T-helper 1 cell treated with Interleukin-12 subunit alpha and Interleukin-12 subunit beta and Interleukin-4 antibody, amounts not matched to agents 30 ng/mL and 1 ng/mL, for 36 hours (primary cell): ENCODE data around the gene PIK3C2B. TPM values are rescaled to one million over a fixed set of nuclear protein-coding genes. Genes with fewer than 3 reads are reported as not detected.

Experiments
- intact Hi-C: fragments of 100-400 bp; cut with micrococcal nuclease; formaldehyde crosslinking; loops from one replicate; pipeline ENCODE4 v1.15.1; 2024
- total RNA-seq: library from RNA; stranded (reverse); gene quantifications from 2 replicates; pipeline ENCODE4 v1.2.3, GENCODE V29; 2022

The PIK3C2B gene
- total RNA-seq, 1 donor from 2014 or later, result 34.0 TPM

DNA sequence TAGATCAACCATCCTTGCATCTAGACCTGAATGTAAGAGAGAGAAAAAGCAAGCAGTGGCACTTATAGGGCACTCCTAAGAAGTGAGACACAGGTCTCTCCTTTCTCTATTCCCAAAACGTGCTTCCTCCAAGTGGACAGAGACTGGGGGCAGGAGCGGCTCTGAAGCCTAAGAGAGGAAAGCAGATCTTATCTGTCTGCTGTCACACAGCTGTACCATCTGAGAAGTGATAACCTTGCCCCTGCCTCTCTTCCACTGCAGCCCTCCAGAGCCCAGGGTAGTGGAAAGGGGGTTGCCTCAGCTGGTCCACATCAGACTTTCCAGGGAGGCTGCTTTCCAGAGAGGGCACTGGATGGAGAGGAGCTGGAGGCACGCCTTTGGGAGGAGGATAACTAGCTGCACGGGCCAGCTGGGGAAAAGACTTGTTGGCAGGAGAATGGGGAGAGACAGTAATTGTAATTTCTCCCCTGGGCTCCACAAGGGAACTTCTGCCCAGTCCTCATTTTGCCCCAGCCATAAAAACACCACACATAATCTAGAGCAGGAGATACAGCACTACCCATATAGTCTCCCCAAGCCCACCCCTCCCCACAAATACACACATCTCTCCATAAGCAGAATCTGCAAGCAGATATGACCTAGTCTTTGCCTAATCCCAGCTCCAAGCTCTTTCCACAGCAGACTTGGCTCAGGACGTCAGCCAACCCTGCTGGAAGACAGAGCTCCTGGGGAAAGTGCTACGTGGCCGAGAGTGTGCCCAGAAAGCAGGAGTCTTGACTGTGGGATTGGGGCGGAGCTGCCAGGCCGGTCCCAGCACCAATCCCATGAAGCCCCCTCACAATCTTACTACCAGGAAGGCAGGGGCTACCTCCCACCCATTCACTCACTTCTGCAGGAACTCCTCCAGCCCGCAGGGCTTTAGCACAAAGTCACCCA is 31.2 kb downstream of the PIK3C2B start:
- intact Hi-C loops, result no loop called here

DNA sequence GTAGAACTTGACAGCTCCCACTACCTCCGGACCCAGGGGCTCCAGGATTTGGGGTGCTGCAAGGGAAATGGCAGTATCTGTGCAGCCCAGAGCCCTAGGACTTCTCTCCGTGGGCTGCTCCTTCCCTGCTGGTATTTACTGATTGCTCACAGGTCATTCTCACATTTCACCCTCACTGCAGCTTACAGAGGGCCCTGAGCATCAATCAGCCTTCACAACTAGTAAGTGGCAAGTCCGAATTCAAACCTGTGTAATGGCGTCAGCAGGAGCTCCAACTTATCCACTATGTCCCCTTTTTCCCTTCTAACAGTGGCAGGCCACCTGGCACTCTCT is 32.4 kb downstream of the PIK3C2B start:
- intact Hi-C loops, result no loop called here

DNA sequence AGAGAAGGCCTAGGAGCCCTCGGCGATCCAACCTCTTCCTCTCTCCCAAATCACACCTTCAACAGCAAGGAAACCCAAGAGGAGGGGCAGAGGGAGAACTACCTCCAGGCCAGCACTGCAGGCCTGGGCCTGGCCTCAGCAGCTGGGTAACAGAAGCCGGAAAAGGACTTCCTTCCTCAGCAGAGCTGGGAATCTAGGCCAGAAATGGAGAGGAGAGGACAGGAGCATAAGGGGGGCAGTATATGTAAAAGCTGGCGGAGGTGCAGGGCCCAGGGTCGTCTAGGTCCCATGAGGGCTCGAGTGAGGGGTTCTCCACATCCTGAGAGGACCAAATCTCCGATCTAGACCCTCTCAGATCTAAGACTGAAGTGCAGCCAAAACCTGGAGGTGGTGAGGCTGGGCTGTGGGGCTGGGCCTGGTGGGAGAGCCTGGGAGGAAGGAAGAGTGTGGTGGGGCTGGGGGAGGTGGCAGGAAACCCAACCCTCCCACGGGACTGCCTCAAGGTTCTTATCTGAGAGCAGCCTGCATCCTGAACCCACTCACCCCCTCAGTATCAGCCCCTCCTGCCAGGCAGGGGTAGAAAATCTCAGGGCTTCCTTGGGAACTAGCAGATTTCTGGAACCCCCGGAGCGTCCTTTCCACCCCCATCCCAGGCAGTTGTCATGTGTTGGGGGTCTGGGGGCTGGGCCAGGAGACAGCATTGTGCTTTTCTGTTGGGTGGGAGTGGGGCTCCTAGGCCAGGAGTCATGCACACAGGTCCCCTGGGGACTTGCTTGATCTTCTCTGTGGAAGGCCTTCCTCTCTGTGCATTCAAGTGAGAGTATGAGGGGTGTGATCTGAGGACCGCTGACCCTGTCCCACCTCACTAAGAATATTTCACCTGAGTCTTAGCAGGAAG is 33.0 kb downstream of the PIK3C2B start:
- intact Hi-C loops, result no loop called here

DNA sequence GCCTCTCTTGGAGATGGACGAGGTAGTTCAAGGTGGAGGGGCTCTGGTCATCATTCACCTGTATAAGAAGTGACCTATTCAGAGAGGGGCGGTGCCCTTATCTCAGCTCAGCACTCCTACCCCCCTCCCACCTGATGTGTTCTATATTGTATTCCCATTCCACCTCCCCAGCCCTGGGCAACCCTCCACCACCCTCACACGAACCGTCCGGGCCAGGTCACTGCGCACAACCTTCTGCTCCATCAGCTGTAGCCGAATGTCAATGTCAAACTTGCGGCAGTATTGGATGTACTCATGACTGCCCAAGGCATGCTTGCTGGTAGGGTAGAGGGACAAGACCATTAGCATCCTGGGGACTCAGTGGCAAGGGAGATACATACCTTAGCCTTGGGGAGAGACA is 34.3 kb downstream of the PIK3C2B start:
- intact Hi-C loops, result no loop called here

DNA sequence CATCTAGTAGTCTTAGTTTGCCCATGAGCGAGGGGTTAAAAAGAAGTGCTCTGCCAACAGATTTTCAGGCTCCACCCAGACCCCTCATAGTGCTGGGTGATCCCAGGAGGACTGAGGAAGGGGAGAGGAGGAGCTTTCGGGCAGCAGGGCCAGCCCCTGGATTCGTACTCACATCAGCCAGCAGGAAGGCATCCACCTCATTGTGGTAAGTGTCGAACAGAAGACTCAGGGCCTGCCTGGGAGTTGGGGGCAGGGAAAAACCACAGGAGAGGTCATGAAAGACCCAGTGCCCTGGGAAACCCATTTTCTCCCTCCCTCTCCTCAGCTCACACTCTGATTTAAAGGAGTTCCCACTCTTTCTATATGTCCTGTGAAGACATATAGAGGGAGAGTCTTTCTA is 34.9 kb downstream of the PIK3C2B start:
- intact Hi-C loops, result no loop called here

DNA sequence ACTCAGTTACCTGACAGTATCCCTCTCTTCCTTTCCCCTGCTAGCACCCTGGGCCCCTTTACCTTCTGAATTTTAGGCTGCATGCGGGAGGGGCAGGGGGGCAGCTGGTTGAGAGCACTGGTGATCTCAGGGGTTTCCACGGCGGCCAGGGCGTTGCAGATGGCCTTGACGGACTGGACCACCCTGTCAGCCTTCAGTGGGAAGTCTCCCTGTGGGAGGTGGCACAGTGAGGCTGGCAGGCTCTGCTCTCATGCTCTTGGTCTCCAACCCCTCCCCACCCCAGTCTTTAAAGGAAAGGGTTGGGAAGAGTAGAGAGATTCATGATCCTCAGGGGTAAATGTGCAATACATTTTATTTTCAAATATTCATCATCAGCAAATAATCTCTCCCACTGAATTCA is 36.9 kb downstream of the PIK3C2B start:
- intact Hi-C loops, result no loop called here

DNA sequence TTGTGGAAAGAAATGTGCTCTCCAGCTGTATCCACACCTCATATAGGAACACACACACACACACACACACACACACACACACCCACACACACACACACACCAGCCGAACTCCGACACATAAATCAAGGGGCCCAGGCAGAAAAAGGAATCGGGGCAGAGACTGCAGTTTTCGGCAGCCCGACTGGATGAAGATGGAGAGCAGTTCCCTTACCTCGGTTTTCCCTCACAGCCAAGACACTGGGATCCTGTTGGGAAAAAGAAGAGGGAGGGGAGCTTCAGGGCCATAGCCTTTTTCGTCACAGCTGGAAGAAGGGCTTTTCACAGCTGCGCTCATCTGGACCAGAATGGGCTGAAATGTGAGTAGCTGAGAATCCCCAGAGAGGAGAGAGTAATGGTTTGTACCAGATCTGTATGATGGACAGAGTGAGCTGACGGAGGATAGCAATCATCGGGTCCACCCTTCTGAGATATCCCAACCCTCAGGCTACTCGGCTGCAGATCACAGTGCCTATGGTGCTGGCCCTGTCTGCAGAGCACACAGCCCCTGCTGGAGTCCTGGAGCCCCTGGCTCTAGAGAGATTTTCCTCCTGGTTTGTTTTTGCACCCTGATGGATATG is 37.7 kb downstream of the PIK3C2B start:
- intact Hi-C loops, result no loop called here

DNA sequence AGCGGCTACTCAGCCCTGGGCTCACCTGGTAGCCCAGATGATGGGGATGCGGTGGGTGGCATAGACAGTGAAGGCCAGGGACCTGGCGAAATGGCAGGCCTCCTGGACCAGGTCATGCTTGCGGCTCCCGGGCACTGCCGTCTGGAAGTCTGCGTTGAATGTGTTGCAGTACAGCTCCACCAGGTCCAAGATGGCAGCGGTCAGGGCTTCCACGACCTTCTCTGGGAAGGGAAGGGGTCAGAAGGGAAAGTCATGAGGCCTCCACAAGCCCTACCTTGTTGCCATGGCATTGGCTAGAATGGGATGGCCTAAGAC is 38.8 kb downstream of the PIK3C2B start:
- intact Hi-C loops, result no loop called here

DNA sequence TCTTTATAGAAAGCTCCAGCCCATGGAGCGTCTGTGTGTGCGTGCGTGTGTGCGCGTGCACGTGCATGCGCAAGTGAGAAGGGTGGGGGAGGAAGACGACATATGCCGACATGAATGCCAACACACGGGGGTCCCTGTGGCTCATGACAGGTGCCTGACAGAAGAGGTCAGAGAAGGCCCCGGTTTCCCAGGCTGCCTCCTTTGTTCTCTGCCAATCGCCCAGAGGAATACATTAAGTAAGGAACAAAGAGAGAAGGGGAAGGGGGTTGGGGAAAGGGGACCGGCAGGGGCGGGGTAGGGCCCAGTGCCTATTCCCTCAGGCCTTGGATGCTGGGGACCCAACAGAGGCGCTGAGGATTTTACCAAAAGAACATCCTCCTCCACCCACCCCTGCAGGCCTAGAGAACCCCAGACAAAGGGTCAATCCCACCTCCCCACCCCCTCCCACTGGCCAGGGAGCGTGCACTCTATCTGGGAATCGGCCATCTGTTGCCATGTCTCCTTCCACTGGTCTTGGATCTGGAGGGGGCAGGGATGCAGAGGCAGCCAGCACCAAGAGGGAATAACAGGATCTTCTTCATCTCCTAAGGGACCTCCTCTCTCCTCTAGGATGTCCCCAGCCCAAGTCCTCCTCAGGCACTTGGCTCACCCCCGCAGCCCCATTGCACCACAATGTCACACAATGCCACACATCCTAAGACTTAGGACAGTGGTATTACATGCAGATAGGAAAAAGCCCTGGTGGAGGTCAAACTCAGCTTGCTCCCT is 39.4 kb downstream of the PIK3C2B start:
- intact Hi-C loops, result no loop called here

DNA sequence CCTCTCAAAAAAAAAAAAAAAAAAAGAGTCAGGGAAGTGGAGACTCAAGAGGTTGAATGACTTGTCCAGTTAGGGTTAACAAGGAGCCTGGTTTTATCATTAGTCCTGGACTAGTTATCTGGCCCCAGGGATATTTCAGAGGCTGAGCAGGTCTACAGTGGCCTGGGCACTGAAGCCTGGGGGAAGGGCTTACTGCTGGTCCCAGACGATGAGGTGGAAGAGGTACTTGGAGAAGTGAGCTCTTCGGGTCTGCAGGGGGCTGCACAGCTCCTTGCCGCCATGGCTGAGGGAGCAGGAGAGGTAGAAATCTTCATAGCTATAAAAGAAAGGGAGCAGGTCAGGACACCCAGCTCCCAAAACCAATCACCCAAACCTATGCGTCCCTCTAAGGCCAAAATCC is 40.1 kb downstream of the PIK3C2B start:
- intact Hi-C loops, result no loop called here

DNA sequence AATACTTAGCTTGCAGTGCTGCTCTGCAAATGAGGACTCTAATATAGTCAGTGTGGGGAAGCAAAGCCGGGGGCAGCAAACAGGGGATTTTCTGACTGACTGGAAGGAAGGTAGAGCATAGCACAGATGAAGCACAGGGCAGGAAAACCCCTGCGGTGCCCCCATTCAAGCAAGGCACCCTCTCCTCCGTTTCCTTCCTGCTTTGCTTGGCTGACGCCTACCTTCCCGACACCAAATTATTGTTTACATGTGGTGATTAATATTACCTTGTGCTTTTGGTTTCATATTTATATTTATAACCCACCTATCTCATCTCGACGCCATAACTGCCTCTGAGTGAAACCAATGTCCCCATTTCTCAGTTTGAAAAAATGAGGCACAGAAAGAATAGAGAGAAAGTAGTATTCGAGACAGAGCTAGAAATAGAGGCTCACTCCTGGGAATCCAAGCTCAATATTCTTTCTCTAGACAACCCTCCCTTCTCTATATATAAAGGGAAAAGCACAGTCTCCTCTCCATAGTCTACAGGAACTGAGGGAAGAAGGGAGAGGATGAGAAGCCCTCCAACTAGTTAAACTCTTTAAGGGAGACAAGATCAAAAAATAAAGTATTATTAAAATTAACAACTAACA is 41.3 kb downstream of the PIK3C2B start:
- intact Hi-C loops, result loop anchor here (1.0 kb wide), 3 partner anchors 41 to 53 kb away; partner anchors contain the start of gene PIK3C2B

DNA sequence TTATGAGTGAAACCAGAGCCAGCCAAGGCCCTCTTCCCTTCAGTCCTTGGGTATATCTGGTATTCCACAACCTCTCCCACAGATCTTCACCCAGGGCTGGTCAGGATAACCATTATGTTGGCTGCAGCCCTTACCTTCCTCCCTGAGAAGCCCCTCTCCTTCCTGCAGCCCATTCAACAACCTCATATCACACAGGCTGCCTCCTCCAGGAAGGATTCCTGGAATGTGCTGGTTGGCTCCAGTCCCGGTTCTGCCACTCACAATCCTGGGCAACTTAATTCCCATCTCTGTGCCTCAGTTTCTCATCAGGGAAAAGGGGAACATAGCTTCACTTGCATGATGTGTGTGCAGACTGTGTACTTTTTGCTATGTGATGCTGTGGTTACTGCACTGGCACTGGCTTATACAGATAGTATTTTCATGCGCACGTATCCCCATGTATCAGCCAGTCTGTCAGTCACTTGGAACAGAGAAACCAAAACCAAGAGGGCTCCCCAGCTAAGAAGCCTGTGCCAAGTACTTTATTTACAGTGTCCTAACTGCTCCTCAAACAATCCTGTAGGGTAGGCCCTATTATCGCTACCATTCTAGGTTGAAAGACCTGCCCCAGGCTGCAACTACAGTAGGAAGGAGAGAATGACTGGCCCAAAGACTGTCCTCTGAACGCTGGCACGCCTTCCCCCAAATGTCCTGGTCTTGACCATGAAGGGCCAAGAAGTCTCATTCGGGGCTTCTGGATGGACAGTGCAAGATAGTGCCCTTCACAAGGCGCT is 43.1 kb downstream of the PIK3C2B start:
- intact Hi-C loops, result no loop called here

DNA sequence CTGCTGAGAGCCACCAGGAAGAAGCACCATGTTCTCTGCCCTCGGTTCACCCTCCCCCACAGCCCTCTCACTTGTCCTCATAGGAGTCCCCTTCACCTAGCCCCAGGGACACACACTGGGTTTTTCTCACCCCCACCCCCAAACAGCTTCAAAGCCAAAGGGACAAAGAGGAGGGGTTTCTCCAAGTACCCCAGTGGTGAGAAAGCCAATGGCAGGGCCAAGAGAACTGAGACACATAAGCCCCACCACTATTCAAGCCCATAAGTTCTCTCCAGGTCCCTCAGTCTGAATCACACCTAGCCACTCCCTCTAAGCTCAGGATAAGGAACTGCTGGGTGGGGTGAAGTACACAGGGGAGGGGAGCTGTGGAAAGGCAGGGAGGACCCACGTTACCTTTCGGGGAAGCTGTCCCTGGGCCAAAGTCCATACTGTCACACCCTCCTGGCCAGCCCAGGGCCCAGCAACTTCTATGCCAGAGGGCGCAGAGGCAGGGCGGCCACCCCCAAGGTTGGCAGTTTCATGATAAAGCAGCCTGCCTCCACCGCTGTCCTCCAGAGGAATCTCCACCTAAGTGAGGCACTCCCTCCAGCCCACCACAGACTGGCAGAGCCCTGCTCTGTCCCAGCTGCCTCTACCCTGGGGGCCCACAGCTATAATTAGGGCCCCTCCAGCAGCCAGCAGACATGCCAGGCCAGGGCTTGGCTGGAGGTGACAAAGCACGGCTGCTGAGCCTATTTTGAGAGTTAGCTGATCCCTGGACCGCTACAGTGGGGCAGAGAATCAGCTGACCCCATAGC is 43.9 kb downstream of the PIK3C2B start:
- intact Hi-C loops, result no loop called here

DNA sequence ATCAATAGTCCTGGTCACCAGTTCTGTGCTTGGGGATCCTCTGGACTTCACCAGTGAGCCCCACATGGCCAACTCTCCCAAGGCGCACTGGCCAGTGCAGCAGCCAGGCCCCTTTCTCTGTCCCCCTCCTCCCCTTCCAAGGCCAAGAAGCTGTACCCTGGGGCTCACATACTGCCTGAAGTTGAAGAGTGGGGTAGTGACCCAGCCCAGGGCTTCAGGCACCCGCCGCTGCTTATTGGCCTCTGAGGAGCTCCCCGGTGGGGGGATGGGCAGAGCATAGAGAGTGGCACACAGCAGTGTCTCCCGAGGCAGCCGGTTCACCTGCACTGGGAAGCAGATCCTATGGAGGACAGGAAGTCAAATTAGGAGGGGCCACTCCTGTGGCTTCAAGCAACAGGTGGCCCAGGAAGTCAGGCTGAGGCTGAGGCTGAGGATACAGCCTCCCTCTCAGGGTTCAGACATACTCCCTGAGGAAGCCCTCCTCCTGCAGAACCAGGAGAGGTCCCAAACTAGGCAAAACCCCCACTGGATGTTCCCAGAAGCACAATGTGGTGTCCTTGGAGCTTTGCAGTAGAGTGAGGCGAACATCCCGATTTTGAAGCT is 44.8 kb downstream of the PIK3C2B start:
- intact Hi-C loops, result loop anchor here (5.0 kb wide), 2 partner anchors 118 to 287 kb away; no protein-coding TSS in a partner anchor

DNA sequence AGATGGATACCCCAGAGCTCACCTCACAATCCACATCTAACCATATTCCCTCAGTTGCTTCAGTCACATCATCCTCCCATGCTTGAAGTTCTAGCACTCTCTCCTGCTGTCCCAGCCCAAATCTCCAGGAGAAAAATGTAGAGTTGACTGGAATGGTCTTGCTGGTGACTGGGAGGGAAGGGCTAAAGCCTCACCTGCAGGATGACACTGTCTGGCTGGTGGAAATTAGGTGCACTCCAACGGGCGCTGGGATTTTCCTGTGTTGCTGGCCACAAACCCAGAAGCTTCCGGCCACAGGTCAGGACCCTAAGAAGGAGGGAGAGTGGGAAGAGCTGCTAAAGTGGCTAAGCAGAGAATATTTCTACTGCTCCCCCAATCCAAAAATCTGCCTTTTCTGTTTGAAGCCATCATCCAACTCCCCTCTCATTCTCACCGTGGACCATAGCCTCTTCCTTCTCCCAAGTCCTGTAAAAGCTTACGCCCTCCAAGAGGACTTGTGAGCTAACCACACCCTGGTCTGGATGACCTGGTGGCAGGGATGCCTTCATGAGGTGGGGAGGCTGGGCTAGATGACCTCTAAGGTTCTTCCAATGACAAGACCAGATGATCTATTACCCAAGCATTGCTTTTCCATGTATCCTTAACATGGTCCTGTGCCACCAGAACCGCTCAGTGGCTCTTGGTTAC is 45.5 kb downstream of the PIK3C2B start:
- intact Hi-C loops, result loop anchor here (5.0 kb wide), 2 partner anchors 118 to 287 kb away; no protein-coding TSS in a partner anchor

DNA sequence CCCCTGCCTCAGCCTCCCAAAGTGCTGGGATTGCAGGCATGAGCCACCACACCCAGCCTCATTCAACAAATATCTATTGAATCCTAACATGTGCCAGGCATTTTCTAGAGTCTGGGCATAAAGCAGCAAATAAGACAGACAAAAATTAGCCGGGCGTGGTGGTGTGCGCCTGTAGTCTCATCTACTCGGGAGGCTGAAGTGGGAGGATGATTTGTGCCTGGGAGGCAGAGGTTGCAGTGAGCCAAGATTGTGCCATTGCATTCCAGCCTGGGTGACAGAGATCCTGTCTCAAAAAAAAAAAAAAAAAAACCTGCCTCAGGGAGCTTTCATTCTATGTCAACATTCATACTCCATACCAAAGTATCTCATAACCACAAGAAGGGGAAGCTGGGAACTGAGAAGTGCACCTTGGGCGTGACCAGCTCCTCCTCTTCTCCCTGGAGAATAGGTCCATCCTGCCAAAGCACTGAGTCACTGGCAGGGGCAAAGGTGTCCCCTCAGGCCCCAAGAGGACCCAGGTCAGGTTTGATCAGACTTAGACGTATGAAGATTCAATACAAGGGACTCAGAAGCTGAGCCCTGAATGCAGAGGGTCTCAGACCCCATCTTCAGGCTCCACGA is 46.2 kb downstream of the PIK3C2B start:
- intact Hi-C loops, result loop anchor here (5.0 kb wide), 2 partner anchors 119 to 286 kb away; no protein-coding TSS in a partner anchor

DNA sequence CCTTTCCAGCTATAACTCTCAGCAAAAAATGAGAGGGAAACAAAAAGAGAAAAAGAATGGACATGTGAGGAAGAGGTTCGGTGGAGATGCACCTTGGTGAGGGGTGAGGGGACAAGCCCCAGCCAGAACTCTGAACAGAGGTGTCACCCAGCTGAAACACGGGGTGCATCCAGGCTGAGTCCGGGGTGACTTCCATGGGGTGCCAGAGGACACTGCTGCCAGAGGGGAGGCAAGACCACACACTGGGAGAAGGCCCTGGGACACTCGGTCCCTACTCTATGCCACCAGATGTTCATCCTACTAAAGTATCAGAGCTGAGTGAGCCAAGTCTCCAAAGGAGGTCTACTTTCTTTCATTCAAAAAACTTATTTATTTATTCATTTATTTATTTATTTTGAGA is 46.9 kb downstream of the PIK3C2B start:
- intact Hi-C loops, result loop anchor here (2.0 to 5.0 kb wide), 3 partner anchors 17 to 285 kb away; no protein-coding TSS in a partner anchor
